NB4 (cell line): ENCODE results near the gene RASGEF1C.

Source experiments
- CTCF ChIP-seq: IDR thresholded peaks from one replicate; pipeline ENCODE4 v1.5.1; 2012; ENCODE audit warnings: low read depth, low read length
- MAX ChIP-seq: IDR thresholded peaks from 2 replicates; pipeline ENCODE4 v1.6.1; 2011; ENCODE audit warnings: low read depth, low read length

GRCh38 chr5:180139731-180140055 is 69.3 kb downstream of the RASGEF1C start:
- TF ChIP-seq CTCF (no peak), MAX (no peak)
